Ascending aorta (tissue), 2 donors: ENCODE measurements around the gene SCYGR6. TPM values are rescaled to one million over a fixed set of nuclear protein-coding genes. Genes with fewer than 3 reads are reported as not detected.
"Not testable (repeated sequence)": the region's sequence is repeated elsewhere in the genome, so short reads cannot be mapped to it uniquely, and the experiment has no call there.

Experiments used
- DNase-seq, 2 donors: peaks; one replicate each; pipeline ENCODE4 v3.0.0-alpha.2; 2019; ENCODE audit warnings: low spot score in 2 of 2
- H3K27ac ChIP-seq, 2 donors: fragments of 200-600 bp; sonication (generic); one replicate each; pipeline ENCODE4 v1.5.1; 2016 to 2017; ENCODE audit warnings: mild to moderate bottlenecking in 1 of 2
- H3K27me3 ChIP-seq: fragments of 200-600 bp; sonication (generic); one replicate; pipeline ENCODE4 v1.5.1; 2017
- H3K36me3 ChIP-seq, 2 donors: fragments of 200-600 bp; sonication (generic); one replicate each; pipeline ENCODE4 v1.5.1; 2016
- H3K4me1 ChIP-seq, 2 donors: fragments of 200-600 bp; sonication (generic); one replicate each; pipeline ENCODE4 v1.5.1; 2016 to 2017; ENCODE audit warnings: mild to moderate bottlenecking in 1 of 2
- H3K4me3 ChIP-seq, 2 donors: fragments of 200-600 bp; sonication (generic); one replicate each; pipeline ENCODE4 v1.5.1; 2016 to 2017; ENCODE audit warnings: mild to moderate bottlenecking in 1 of 2
- H3K9me3 ChIP-seq, 2 donors: fragments of 200-600 bp; sonication (generic); one replicate each; pipeline ENCODE4 v1.5.1; 2016
- intact Hi-C: fragments of 100-400 bp; cut with DNase I; formaldehyde crosslinking; loops from one replicate; pipeline ENCODE4 v1.15.1; 2023
- total RNA-seq: library from RNA; depleted of rRNA; stranded (reverse); fragments of >200 nt; gene quantifications from one replicate; pipeline ENCODE4 v1.1.0, GENCODE V29; 2016
- TF ChIP-seq, protein P1 (sequence below), 3 experiments: fragments of 200-600 bp in 2 of 3; fragments of 450-650 bp in 1 of 3; sonication (generic) in 2 of 3; IDR thresholded peaks; one replicate each; pipeline ENCODE4 v1.5.1; 2016 to 2019; ENCODE audit warnings: antibody characterized with exemption in 3 of 3, mild to moderate bottlenecking in 1 of 3, moderate library complexity in 1 of 3

The SCYGR6 gene
- total RNA-seq, 1 donor from 2014 or later, result not detected

DNA sequence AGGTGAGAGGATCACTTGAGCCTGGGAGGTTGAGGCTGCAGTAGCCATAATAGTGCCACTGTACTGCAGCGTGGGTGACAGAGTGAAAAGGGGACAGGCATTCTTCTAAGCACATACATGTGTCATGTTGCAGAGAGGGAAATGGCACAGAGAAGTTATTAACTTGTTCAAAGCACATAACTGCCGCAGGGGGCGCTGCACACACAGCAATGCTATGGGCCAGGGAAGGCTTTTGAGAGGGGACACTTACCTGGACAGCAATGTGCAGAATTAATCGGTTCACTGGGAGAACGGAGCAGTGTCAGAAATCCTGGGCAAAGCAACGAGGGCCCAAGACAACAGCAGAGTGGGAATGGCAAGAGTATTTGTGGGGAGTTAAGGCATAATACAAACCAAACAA, 23.5 kb upstream of the SCYGR6 start:
- TF ChIP-seq, protein P1, sequence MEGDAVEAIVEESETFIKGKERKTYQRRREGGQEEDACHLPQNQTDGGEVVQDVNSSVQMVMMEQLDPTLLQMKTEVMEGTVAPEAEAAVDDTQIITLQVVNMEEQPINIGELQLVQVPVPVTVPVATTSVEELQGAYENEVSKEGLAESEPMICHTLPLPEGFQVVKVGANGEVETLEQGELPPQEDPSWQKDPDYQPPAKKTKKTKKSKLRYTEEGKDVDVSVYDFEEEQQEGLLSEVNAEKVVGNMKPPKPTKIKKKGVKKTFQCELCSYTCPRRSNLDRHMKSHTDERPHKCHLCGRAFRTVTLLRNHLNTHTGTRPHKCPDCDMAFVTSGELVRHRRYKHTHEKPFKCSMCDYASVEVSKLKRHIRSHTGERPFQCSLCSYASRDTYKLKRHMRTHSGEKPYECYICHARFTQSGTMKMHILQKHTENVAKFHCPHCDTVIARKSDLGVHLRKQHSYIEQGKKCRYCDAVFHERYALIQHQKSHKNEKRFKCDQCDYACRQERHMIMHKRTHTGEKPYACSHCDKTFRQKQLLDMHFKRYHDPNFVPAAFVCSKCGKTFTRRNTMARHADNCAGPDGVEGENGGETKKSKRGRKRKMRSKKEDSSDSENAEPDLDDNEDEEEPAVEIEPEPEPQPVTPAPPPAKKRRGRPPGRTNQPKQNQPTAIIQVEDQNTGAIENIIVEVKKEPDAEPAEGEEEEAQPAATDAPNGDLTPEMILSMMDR (IDR thresholded peaks at IDR 0.05), result no peak
- no peak for DNase-seq
- H3K36me3 ChIP-seq, result no peaks in the 10 kb centered on the region
- intact Hi-C loops, result no loop called here
- H3K27me3 ChIP-seq, result no peaks in the 10 kb centered on the region
- no peaks in the 10 kb centered on the region for H3K9me3 ChIP-seq
- no peaks in the 10 kb centered on the region for H3K4me1 ChIP-seq
- no peak overlapping the region for H3K27ac ChIP-seq
- H3K4me3 ChIP-seq, result no peak overlapping the region

DNA sequence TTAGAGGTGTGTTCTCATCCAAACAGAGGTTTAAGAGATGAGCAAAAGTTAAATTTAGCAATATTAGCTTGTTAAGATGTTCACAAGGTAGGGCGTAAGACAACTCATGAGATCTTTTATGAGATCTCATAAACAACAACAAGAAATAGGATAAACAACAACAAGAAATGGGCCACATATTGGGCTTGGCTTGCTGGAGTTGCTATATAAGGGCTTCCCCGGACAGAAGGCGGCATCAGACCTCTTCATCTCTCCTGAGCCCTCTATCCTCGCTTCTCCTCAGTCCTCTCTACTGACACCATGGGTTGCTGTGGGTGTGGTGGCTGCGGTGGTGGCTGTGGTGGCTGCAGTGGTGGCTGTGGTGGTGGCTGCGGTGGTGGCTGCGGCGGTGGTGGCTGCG, 21.0 kb upstream of the SCYGR6 start, which contains the start of gene SCYGR8:
Gene SCYGR8 (plus strand): TSS at position 301 of the 400 bp plus-strand sequence. CDS start 0 bp downstream, at position 301.
- H3K4me3 ChIP-seq, result no peak within 1 kb of the TSS
- no peaks in the 10 kb centered on the region for H3K27me3 ChIP-seq
- intact Hi-C loops, result no loop called here
- H3K36me3 ChIP-seq, result no peaks in the 10 kb centered on the region
- no peaks in the 10 kb centered on the region for H3K9me3 ChIP-seq
- no peaks in the 10 kb centered on the region for H3K4me1 ChIP-seq
- TF ChIP-seq, protein P1 (IDR thresholded peaks at IDR 0.05), result no peak
- H3K27ac ChIP-seq, result no peak within 1 kb of the TSS
- no peak for DNase-seq

DNA sequence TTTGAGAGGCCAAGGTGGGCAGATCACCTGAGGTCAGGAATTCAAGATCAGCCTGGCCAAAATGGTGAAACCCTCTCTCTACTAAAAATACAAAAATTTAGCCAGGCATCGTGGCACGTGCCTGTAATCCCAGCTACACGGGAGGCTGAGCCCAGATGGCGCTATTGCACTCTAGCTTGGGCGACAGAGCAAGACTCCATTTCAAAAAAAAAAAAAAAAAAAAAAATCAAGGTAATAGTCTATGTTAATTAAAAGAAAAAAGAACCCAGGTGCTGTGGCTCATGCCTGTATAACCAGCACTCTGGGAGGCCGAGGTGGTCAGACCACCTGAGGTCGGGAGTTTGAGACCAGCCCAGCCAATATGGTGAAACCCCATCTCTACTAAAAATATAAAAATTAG, 16.1 kb upstream of the SCYGR6 start:
- H3K4me1 ChIP-seq, H3K4me3 ChIP-seq, H3K9me3 ChIP-seq, DNase-seq, H3K36me3 ChIP-seq, H3K27me3 ChIP-seq, H3K27ac ChIP-seq, intact Hi-C loops: not testable (repeated sequence)

DNA sequence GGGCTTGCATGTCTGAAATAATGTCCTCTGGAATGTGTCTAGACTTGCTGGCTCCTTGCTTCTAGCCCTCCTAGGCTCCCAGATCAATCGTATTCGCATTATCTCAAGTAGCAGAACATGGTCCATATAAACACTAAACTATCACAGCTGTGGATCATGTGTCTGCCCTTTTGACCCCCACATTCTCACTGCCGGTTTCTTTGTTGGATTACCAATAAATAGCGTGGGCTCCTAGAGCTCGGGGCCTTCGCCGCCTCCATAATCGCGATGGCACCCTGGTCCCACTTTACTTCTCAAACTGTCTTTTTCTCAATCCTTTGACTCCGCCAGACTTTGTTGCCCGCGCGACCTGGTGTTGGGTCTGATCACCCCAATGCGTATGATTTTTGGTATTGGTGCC, 14.8 kb upstream of the SCYGR6 start:
- no peak overlapping the region for H3K4me3 ChIP-seq
- intact Hi-C loops, result no loop called here

DNA sequence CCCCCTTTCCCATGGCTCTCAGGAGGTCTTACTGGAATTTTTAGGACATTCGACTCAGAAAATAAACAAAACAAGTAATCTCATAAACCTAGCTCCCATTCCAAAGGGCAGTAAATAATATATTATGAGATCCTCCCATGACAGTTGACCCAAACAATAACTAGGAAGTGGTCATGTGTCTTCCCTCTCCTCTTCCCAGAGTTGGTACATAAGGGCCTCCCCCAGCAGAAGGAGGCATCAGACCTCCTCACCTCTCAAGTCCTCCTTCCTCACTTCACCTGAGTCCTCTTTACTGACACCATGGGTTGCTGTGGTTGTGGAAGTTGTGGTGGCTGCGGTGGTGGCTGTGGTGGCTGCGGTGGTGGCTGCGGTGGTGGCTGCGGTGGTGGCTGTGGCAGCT, 3.5 kb upstream of the SCYGR6 start, which contains the start of gene SCYGR7:
Gene SCYGR7 (plus strand): TSS at position 301 of the 400 bp plus-strand sequence. CDS start 0 bp downstream, at position 301.
- H3K36me3 ChIP-seq, result no peaks in the 10 kb centered on the region
- no peak for DNase-seq

More for the DNA sequence above, 14.8 kb upstream of the SCYGR6 start:
- H3K4me1 ChIP-seq, result no peaks in the 10 kb centered on the region
- no peak overlapping the region for H3K27ac ChIP-seq
- no peaks in the 10 kb centered on the region for H3K36me3 ChIP-seq
- no peaks in the 10 kb centered on the region for H3K27me3 ChIP-seq
- no peak for DNase-seq
- TF ChIP-seq, protein P1 (IDR thresholded peaks at IDR 0.05), result no peak
- H3K9me3 ChIP-seq, result no peaks in the 10 kb centered on the region

DNA sequence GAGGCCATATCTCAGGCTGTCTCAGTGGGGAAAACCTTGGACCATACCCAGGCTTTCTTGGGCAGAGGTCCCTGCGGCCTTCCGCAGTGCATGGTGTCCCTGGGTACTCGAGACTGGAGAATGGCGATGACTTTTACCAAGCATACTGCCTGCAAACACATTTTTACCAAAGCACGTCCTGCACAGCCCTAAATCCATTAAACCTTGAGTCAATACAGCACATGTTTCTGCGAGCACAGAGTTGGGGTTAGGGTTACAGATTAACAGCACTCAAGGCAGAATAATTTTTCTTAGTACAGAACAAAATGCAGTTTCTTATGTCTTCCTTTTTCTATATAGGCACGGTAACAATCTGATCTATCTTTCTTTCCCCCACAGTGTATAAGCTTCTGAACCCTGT, 1.7 kb downstream of the SCYGR6 start:
- H3K4me1 ChIP-seq, H3K9me3 ChIP-seq, H3K4me3 ChIP-seq, H3K36me3 ChIP-seq, H3K27ac ChIP-seq, H3K27me3 ChIP-seq, DNase-seq, intact Hi-C loops: not testable (repeated sequence)

More for the DNA sequence above, 3.5 kb upstream of the SCYGR6 start, which contains the start of gene SCYGR7:
- intact Hi-C loops, result no loop called here
- Histone ChIP-seq H3K4me3 (no peak within 1 kb of the TSS), H3K27me3 (no peaks in the 10 kb centered on the region), H3K9me3 (no peaks in the 10 kb centered on the region), H3K27ac (no peak within 1 kb of the TSS), H3K4me1 (no peaks in the 10 kb centered on the region)
- TF ChIP-seq, protein P1 (IDR thresholded peaks at IDR 0.05), result no peak

DNA sequence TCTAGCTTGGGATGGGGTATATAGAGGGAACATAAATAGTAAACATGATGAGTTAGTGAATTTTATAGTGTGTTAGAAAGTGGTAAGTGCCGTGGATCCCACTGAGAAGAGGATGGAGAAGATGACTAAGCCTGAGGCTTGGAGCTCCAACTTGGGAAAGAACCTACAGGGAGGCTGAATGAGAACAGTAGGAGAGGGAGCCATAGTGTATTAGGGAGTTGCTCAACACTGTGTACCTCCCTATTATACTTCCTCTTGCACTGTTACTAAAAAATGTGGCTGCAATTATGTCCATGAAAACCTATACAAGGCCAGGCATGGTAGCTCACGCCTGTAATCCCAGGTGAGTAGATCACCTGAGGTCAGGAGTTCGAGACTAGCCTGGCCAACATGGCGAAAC, 3.9 kb downstream of the SCYGR6 start:
- Histone ChIP-seq H3K27me3 (no peaks in the 10 kb centered on the region), H3K9me3 (no peaks in the 10 kb centered on the region), H3K4me1 (peaks cover 0 to 7% of the 10 kb centered on the region in 2 donors), H3K4me3 (no peak overlapping the region), H3K27ac (no peak overlapping the region), H3K36me3 (no peaks in the 10 kb centered on the region)
- intact Hi-C loops, result no loop called here
- TF ChIP-seq, protein P1 (IDR thresholded peaks at IDR 0.05), result no peak
- DNase-seq, result no peak
